Stomach (tissue), 9 donors: ENCODE results near the gene ADAM19. TPM values are rescaled to one million over a fixed set of nuclear protein-coding genes. Genes with fewer than 3 reads are reported as not detected.

ENCODE experiments used
- DNase-seq, 2 donors: peaks; one replicate each; pipeline versions ENCODE4 v3.0.0 to v3.0.0-alpha.2; 2013 to 2019
- H3K27ac ChIP-seq, 5 donors: fragments of 200-600 bp in 4 of 5; sonication (generic) in 4 of 5; one replicate each; pipeline ENCODE4 v1.5.1; 2013 to 2019; ENCODE audit warnings: mild to moderate bottlenecking in 1 of 5, moderate library complexity in 1 of 5
- H3K27me3 ChIP-seq, 3 donors: fragments of 200-600 bp; sonication (generic); one replicate each; pipeline ENCODE4 v1.5.1; 2017 to 2019; ENCODE audit warnings: mixed run types in 1 of 3
- H3K36me3 ChIP-seq, 4 donors: fragments of 200-600 bp; sonication (generic); 1 replicate in 3 of 4; 2 replicates in 1 of 4; pipeline ENCODE4 v1.5.1; 2016 to 2019
- H3K4me1 ChIP-seq, 4 donors: fragments of 200-600 bp; sonication (generic); one replicate each; pipeline ENCODE4 v1.5.1; 2016 to 2019
- H3K4me3 ChIP-seq, 4 donors: fragments of 200-600 bp; sonication (generic) in 3 of 4; one replicate each; pipeline ENCODE4 v1.5.1; 2016 to 2019; ENCODE audit warnings: mild to moderate bottlenecking in 1 of 4
- H3K9me3 ChIP-seq, 4 donors: fragments of 200-600 bp; sonication (generic); one replicate each; pipeline ENCODE4 v1.5.1; 2016 to 2019
- CTCF ChIP-seq, 7 experiments: fragments of 450-650 bp in 4 of 7; fragments of 200-600 bp in 3 of 7; sonication (generic) in 3 of 7; IDR thresholded peaks; one replicate each; pipeline ENCODE4 v1.5.1; 2016 to 2019; ENCODE audit warnings: antibody characterized with exemption in 7 of 7, control low read depth in 2 of 7, mild to moderate bottlenecking in 1 of 7
- EP300 ChIP-seq: sonication (generic); formaldehyde crosslinking; IDR thresholded peaks from one replicate; pipeline ENCODE4 v1.6.1; 2017; ENCODE audit warnings: antibody characterized with exemption
- POLR2A ChIP-seq, 4 donors: fragments of 450-650 bp; IDR thresholded peaks; one replicate each; pipeline ENCODE4 v1.6.1; 2016; ENCODE audit warnings: antibody characterized with exemption in 4 of 4, control low read depth in 2 of 4, mild to moderate bottlenecking in 1 of 4, moderate library complexity in 1 of 4
- POLR2AphosphoS5 ChIP-seq, 3 donors: sonication (generic); formaldehyde crosslinking; IDR thresholded peaks; one replicate each; pipeline ENCODE4 v1.6.1; 2016; ENCODE audit warnings: antibody characterized with exemption in 3 of 3
- WGBS, 5 donors: extraction: QIAGEN DNeasy Blood & Tissue Kit in 3 of 5; methylation state at CpG; one replicate each; pipeline versions ENCODE4 v1.1.5 to v1.1.7; 2013 to 2018; 5-methylcytosine and 5-hydroxymethylcytosine counted together
- intact Hi-C: fragments of 100-400 bp; cut with DNase I; formaldehyde crosslinking; loops from one replicate; pipeline ENCODE4 v1.15.1; 2023; ENCODE audit warnings: low total_unique reads
- polyA plus RNA-seq, 3 donors: library from polyadenylated mRNA; stranded (reverse); fragments of 200-250 nt; gene quantifications; one replicate each; pipeline ENCODE4 v1.2.3, GENCODE V29; 2013
- total RNA-seq, 5 donors: library from RNA; depleted of rRNA; stranded (reverse); fragments of >200 nt; gene quantifications; one replicate each; pipeline versions ENCODE4 v1.1.0 to v1.2.3, GENCODE V29; 2014 to 2016
- donor health status: healthy with polysubstance abuse.
- donor health status: Bipolar disorder and iron deficiency.
- donor health status: healthy.

The ADAM19 gene
- total and polyA plus RNA-seq, 8 donors = 1.2 to 42.8 (median 6.4) TPM

GRCh38 chr5:157514974-157515373 lies 60.6 kb downstream of the ADAM19 start:
- no peak for DNase-seq
- H3K27me3 ChIP-seq = no peaks in the 10 kb centered on the region
- intact Hi-C loops = no loop called here
- no peaks in the 10 kb centered on the region for H3K9me3 ChIP-seq
- peaks cover 0 to 25% (median 9%) of the 10 kb centered on the region in 4 donors for H3K36me3 ChIP-seq
- H3K4me3 ChIP-seq = no peak overlapping the region
- H3K4me1 ChIP-seq = peaks cover 12 to 52% (median 31%) of the 10 kb centered on the region in 4 donors
- TF ChIP-seq POLR2AphosphoS5 (IDR thresholded peaks at IDR 0.05) (no peak), CTCF (IDR thresholded peaks at IDR 0.05) (no peak), EP300 (no peak), POLR2A (IDR thresholded peaks at IDR 0.05) (no peak)
- WGBS, 5 donors = 89 to 100% (median 97%) methylated on average over 2 of the region's 2 CpGs
- H3K27ac ChIP-seq = peak overlapping the region in 3 of 5 donors; percentile 69 to 86 (median 83)

- 59 to 70% (median 66%) methylated on average over 8 of the region's 8 CpGs for WGBS, 5 donors
- H3K36me3 ChIP-seq = peaks cover 0 to 15% (median 8%) of the 10 kb centered on the region in 4 donors
- no peaks in the 10 kb centered on the region for H3K9me3 ChIP-seq
- peak; percentile 53 to 77 for DNase-seq
- intact Hi-C loops = no loop called here
- no peak for TF ChIP-seq EP300
- TF ChIP-seq POLR2AphosphoS5 (IDR thresholded peaks at IDR 0.05) = peak in 1 of 3 donors; percentile 7
- H3K4me3 ChIP-seq = no peak overlapping the region
- H3K27me3 ChIP-seq = no peaks in the 10 kb centered on the region
- peak overlapping the region in 4 of 5 donors; percentile 36 to 86 (median 78) for H3K27ac ChIP-seq
- H3K4me1 ChIP-seq = peaks cover 12 to 53% (median 34%) of the 10 kb centered on the region in 4 donors
Measured at GRCh38 chr5:157513182-157513581, 62.4 kb downstream of the ADAM19 start.

- H3K27ac ChIP-seq = peak overlapping the region; percentile 59 to 86 (median 79)
- H3K4me3 ChIP-seq = no peak overlapping the region
- TF ChIP-seq POLR2AphosphoS5 (IDR thresholded peaks at IDR 0.05) (peak; percentile 44 to 74 (median 65)), CTCF (IDR thresholded peaks at IDR 0.05) (no peak)
- H3K4me1 ChIP-seq = peaks cover 19 to 65% (median 37%) of the 10 kb centered on the region in 4 donors
- DNase-seq = peak; percentile 74 to 91
- H3K27me3 ChIP-seq = no peaks in the 10 kb centered on the region
- intact Hi-C loops = no loop called here
- WGBS, 5 donors = 30 to 66% (median 54%) methylated on average over 9 of the region's 9 CpGs
- H3K36me3 ChIP-seq = peaks cover 0 to 22% (median 12%) of the 10 kb centered on the region in 4 donors
- H3K9me3 ChIP-seq = no peaks in the 10 kb centered on the region
Measured at GRCh38 chr5:157511651-157512644, 63.6 kb downstream of the ADAM19 start.

- H3K9me3 ChIP-seq = no peaks in the 10 kb centered on the region
Measured at GRCh38 chr5:157510682-157511081, 64.9 kb downstream of the ADAM19 start.

More at GRCh38 chr5:157510682-157511081, 64.9 kb downstream of the ADAM19 start:
- DNase-seq = no peak
- peaks cover 16 to 67% (median 35%) of the 10 kb centered on the region in 4 donors for H3K4me1 ChIP-seq
- no peak overlapping the region for H3K4me3 ChIP-seq
- peaks cover 0 to 32% (median 16%) of the 10 kb centered on the region in 4 donors for H3K36me3 ChIP-seq
- intact Hi-C loops = no loop called here
- H3K27me3 ChIP-seq = no peaks in the 10 kb centered on the region
- TF ChIP-seq CTCF (IDR thresholded peaks at IDR 0.05) (no peak), POLR2A (IDR thresholded peaks at IDR 0.05) (no peak), POLR2AphosphoS5 (IDR thresholded peaks at IDR 0.05) (no peak), EP300 (no peak)
- WGBS, 5 donors = 74 to 88% (median 77%) methylated on average over 5 of the region's 5 CpGs
- peak overlapping the region in 4 of 5 donors; percentile 59 to 86 (median 78) for H3K27ac ChIP-seq
